ENCODE data around the gene ABCC3. TPM values are rescaled to one million over a fixed set of nuclear protein-coding genes. Genes with fewer than 3 reads are reported as not detected.
A peak's percentile ranks its signal among the peaks of the same experiment; 100 is the strongest.

Gene ABCC3
- total RNA-seq, 6 donors from 2014 or later, result 34.2 to 268 (median 57.7) TPM

- H3K9me3 ChIP-seq, result no peaks in the 10 kb centered on the region
- DNase-seq (no peak), ATAC-seq (ENCODE audit: low FRiP score in 2 of 2) (no peak)
- WGBS, 2 donors, result 58% methylated on average over 9 of the region's 9 CpGs
- no peaks in the 10 kb centered on the region for H3K27me3 ChIP-seq
- peaks cover 28 to 55% (median 41%) of the 10 kb centered on the region in 4 donors for H3K4me1 ChIP-seq
- peaks cover 7 to 35% (median 19%) of the 10 kb centered on the region in 4 donors for H3K36me3 ChIP-seq
- H3K4me3 ChIP-seq, result no peak overlapping the region
- no peak overlapping the region for H3K27ac ChIP-seq
- no peak for TF ChIP-seq POLR2A (IDR thresholded peaks at IDR 0.05)
- no peak for TF ChIP-seq POLR2AphosphoS5 (IDR thresholded peaks at IDR 0.05)
- no peak for TF ChIP-seq CTCF (IDR thresholded peaks at IDR 0.05)
- no peak for TF ChIP-seq EP300 (IDR thresholded peaks at IDR 0.05)
Measured at GRCh38 chr17:50690887-50691549, 56.3 kb downstream of the ABCC3 start.

GRCh38 chr17:50691550-50692447 is 57.1 kb downstream of the ABCC3 start:
- peak in 1 of 2 donors; percentile 52 for DNase-seq
- WGBS, 2 donors, result 67 to 69% methylated on average over 5 to 6 of the region's 6 CpGs
- Histone ChIP-seq H3K36me3 (peaks cover 10 to 42% (median 27%) of the 10 kb centered on the region in 4 donors), H3K27ac (peak overlapping the region in 1 of 4 donors; percentile 5), H3K4me1 (peaks cover 28 to 48% (median 35%) of the 10 kb centered on the region in 4 donors), H3K4me3 (no peak overlapping the region), H3K9me3 (no peaks in the 10 kb centered on the region), H3K27me3 (no peaks in the 10 kb centered on the region)
- no peak for TF ChIP-seq POLR2AphosphoS5 (IDR thresholded peaks at IDR 0.05)
- no peak for TF ChIP-seq CTCF (IDR thresholded peaks at IDR 0.05)
- no peak for TF ChIP-seq POLR2A (IDR thresholded peaks at IDR 0.05)
- no peak for TF ChIP-seq EP300 (IDR thresholded peaks at IDR 0.05)
- no peak for ATAC-seq (ENCODE audit: low FRiP score in 2 of 2)

GRCh38 chr17:50692448-50693035 is 57.9 kb downstream of the ABCC3 start:
- peaks cover 10 to 50% (median 35%) of the 10 kb centered on the region in 4 donors for H3K36me3 ChIP-seq
- DNase-seq (no peak), ATAC-seq (ENCODE audit: low FRiP score in 2 of 2) (no peak)
- H3K9me3 ChIP-seq, result no peaks in the 10 kb centered on the region
- no peak overlapping the region for H3K4me3 ChIP-seq
- peaks cover 28 to 42% (median 32%) of the 10 kb centered on the region in 4 donors for H3K4me1 ChIP-seq
- H3K27me3 ChIP-seq, result no peaks in the 10 kb centered on the region
- TF ChIP-seq EP300 (IDR thresholded peaks at IDR 0.05) (no peak), CTCF (IDR thresholded peaks at IDR 0.05) (no peak), POLR2A (IDR thresholded peaks at IDR 0.05) (no peak), POLR2AphosphoS5 (IDR thresholded peaks at IDR 0.05) (no peak)
- WGBS, 2 donors, result 48 to 70% methylated on average over 6 of the region's 6 CpGs
- H3K27ac ChIP-seq, result peak overlapping the region in 3 of 4 donors; percentile 5 to 64 (median 50)

GRCh38 chr17:50693036-50693682 is 58.5 kb downstream of the ABCC3 start:
- no peak for TF ChIP-seq POLR2A (IDR thresholded peaks at IDR 0.05)
- no peak for TF ChIP-seq EP300 (IDR thresholded peaks at IDR 0.05)
- no peak for TF ChIP-seq CTCF (IDR thresholded peaks at IDR 0.05)
- TF ChIP-seq POLR2AphosphoS5 (IDR thresholded peaks at IDR 0.05), result no peak
- peak overlapping the region; percentile 29 to 68 (median 58) for H3K27ac ChIP-seq
- H3K27me3 ChIP-seq, result no peaks in the 10 kb centered on the region
- WGBS, 2 donors, result 73 to 78% methylated on average over 5 of the region's 5 CpGs
- ATAC-seq (ENCODE audit: low FRiP score in 2 of 2) (peak in 1 of 2 donors; percentile 67), DNase-seq (no peak)
- peaks cover 10 to 56% (median 41%) of the 10 kb centered on the region in 4 donors for H3K36me3 ChIP-seq
- no peaks in the 10 kb centered on the region for H3K9me3 ChIP-seq
- H3K4me1 ChIP-seq, result peaks cover 28 to 48% (median 32%) of the 10 kb centered on the region in 4 donors
- no peak overlapping the region for H3K4me3 ChIP-seq

All from upper lobe of left lung (tissue), 6 donors.